SU-DHL-6 (cell line): ENCODE data around the gene ASPHD1.

ENCODE experiments used
- H2AFZ ChIP-seq: fragments of 200-600 bp; sonication (generic); 2 replicates; pipeline ENCODE4 v1.6.1; 2014; ENCODE audit warnings: low read depth, mild to moderate bottlenecking, moderate library complexity, mixed read lengths, antibody characterized with exemption, low read length; ENCODE audit not compliant: severe bottlenecking
- H3F3A ChIP-seq: fragments of 200-600 bp; shearing (Covaris generic); 2 replicates; pipeline ENCODE4 v1.6.0; 2016; ENCODE audit warnings: antibody characterized with exemption, mild to moderate bottlenecking; ENCODE audit not compliant: insufficient read depth
- H3K27ac ChIP-seq: fragments of 200-600 bp; sonication (generic); 2 replicates; pipeline ENCODE4 v1.5.1; 2016; ENCODE audit warnings: low read depth, mild to moderate bottlenecking, low read length, moderate library complexity, mixed read lengths
- H3K27me3 ChIP-seq: fragments of 200-600 bp; sonication (generic), shearing (Covaris generic); 2 replicates; pipeline ENCODE4 v1.6.0; 2014; ENCODE audit warnings: mild to moderate bottlenecking, low read length
- H3K36me3 ChIP-seq: fragments of 200-600 bp; sonication (generic); 2 replicates; pipeline ENCODE4 v1.6.1; 2014; ENCODE audit warnings: mild to moderate bottlenecking, low read length, mixed read lengths
- H3K4me2 ChIP-seq: fragments of 300-600, 200-600 bp; shearing (Covaris generic), sonication (generic); 2 replicates; pipeline ENCODE4 v1.6.0; 2014; ENCODE audit warnings: low read length, low read depth, mild to moderate bottlenecking; ENCODE audit not compliant: poor library complexity, severe bottlenecking
- H3K4me3 ChIP-seq: fragments of 200-600 bp; sonication (generic); 2 replicates; pipeline ENCODE4 v1.5.1; 2014; ENCODE audit warnings: antibody characterized with exemption, low read length, mild to moderate bottlenecking, mixed read lengths; ENCODE audit not compliant: insufficient read depth, poor library complexity, severe bottlenecking
- H3K79me2 ChIP-seq: fragments of 200-600 bp; sonication (generic); 2 replicates; pipeline ENCODE4 v1.6.1; 2014; ENCODE audit warnings: mild to moderate bottlenecking, low read length, moderate library complexity; ENCODE audit not compliant: insufficient read depth
- H3K9ac ChIP-seq: fragments of 200-600 bp; sonication (generic); 2 replicates; pipeline ENCODE4 v1.7.0; 2014; ENCODE audit warnings: mild to moderate bottlenecking, low read length
- H3K9me2 ChIP-seq: fragments of 200-600 bp; sonication (generic); replicated peaks from 2 replicates; pipeline ENCODE4 v1.6.1; 2014; ENCODE audit warnings: low read length; ENCODE audit not compliant: insufficient read depth
- H3K9me3 ChIP-seq: fragments of 200-600 bp; sonication (generic); 2 replicates; pipeline ENCODE4 v1.6.1; 2014; ENCODE audit warnings: low read length, mixed read lengths; ENCODE audit not compliant: insufficient read depth
- H4K20me1 ChIP-seq: fragments of 200-600 bp; sonication (generic); 2 replicates; pipeline ENCODE4 v1.6.1; 2014; ENCODE audit warnings: low read depth, mild to moderate bottlenecking, antibody characterized with exemption, low read length, moderate library complexity, mixed read lengths
- EZH2phosphoT487 ChIP-seq: fragments of 200-600 bp; sonication (generic), shearing (Covaris generic); conservative IDR thresholded peaks from 2 replicates; pipeline ENCODE4 v1.6.1; 2018; ENCODE audit warnings: mild to moderate bottlenecking, antibody characterized with exemption, low read length, moderate library complexity, mixed read lengths
- TF ChIP-seq, protein P1 (sequence below): fragments of 200-600 bp; sonication (generic); IDR thresholded peaks from one replicate; pipeline ENCODE4 v1.5.1; 2017; ENCODE audit warnings: antibody characterized with exemption, mild to moderate bottlenecking, low read length, moderate library complexity; ENCODE audit not compliant: insufficient read depth, poor library complexity, severe bottlenecking

The ASPHD1 gene

DNA sequence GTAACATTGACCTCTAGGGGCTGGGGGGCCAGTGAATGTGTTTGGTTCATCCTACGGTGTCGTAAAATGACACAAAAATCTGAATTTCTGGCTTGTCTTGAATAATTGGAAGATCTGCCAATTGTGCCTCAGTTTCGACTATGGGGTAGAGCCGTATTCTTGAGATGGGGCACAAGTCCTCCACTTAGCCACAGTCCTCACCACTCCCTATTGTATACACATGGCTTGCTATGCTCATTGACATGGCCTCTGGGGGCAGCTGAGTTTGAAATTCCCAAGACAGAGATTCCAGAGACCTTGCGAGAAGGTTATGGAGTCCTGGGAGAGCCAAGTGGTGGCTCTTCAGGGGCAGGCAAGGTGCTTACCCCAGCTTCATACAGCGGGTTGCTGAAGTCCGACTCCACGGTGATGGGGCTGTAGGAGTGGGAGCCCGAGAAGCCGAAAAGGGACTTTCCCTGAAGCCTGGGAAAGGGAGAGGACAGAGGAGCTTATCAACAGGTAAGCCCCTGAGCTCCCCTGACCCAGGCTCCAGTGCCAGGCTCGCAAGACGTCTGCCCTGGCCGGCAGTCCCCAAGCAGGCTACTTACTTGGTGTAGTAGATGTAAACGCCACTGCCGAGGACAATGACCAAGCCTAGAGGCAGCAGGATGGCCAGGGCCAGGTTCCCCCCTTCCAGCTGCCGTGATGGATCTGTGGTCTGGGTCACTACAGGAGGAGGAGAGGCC, 28.3 kb upstream of the ASPHD1 start:
- Histone ChIP-seq H3K4me2 (no peak overlapping the region), H3K27ac (no peak overlapping the region), H3F3A (no peaks in the 10 kb centered on the region), H4K20me1 (no peaks in the 10 kb centered on the region), H3K9me2 (no peaks in the 10 kb centered on the region), H3K9me3 (no peaks in the 10 kb centered on the region), H3K4me3 (no peak overlapping the region), H3K9ac (no peak overlapping the region), H3K79me2 (no peaks in the 10 kb centered on the region), H3K36me3 (no peaks in the 10 kb centered on the region), H2AFZ (no peak overlapping the region), H3K27me3 (no peaks in the 10 kb centered on the region)
- TF ChIP-seq, protein P1, sequence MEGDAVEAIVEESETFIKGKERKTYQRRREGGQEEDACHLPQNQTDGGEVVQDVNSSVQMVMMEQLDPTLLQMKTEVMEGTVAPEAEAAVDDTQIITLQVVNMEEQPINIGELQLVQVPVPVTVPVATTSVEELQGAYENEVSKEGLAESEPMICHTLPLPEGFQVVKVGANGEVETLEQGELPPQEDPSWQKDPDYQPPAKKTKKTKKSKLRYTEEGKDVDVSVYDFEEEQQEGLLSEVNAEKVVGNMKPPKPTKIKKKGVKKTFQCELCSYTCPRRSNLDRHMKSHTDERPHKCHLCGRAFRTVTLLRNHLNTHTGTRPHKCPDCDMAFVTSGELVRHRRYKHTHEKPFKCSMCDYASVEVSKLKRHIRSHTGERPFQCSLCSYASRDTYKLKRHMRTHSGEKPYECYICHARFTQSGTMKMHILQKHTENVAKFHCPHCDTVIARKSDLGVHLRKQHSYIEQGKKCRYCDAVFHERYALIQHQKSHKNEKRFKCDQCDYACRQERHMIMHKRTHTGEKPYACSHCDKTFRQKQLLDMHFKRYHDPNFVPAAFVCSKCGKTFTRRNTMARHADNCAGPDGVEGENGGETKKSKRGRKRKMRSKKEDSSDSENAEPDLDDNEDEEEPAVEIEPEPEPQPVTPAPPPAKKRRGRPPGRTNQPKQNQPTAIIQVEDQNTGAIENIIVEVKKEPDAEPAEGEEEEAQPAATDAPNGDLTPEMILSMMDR = no peak
- no peak for TF ChIP-seq EZH2phosphoT487

DNA sequence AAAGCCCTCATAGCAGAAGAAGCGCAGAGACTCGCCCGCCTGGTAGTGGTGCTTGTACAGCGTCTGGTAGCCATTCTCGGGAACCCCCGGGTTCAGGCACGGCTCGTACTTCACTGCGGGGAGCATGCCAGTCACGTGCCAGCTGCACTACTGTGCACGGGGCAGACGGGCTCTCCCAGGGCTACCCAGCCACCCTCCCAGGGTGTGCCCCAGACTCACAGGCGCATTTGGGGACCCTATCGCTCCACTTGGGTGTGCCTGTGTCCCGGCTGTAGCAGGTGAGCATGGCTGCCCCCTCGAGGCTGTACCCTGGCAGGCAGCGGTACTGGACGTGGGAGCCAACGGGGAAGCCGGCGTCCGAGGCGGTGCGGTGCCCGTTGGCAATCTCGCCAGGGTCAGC, 27.0 kb upstream of the ASPHD1 start:
- no peak overlapping the region for H3K27ac ChIP-seq
- H3K4me3 ChIP-seq = no peak overlapping the region
- H3K36me3 ChIP-seq = no peaks in the 10 kb centered on the region
- H3K79me2 ChIP-seq = no peaks in the 10 kb centered on the region
- H3K9me2 ChIP-seq = no peaks in the 10 kb centered on the region
- no peaks in the 10 kb centered on the region for H4K20me1 ChIP-seq
- H3K4me2 ChIP-seq = no peak overlapping the region
- H3F3A ChIP-seq = no peaks in the 10 kb centered on the region
- no peaks in the 10 kb centered on the region for H3K27me3 ChIP-seq
- H3K9me3 ChIP-seq = no peaks in the 10 kb centered on the region
- H3K9ac ChIP-seq = no peak overlapping the region
- TF ChIP-seq, protein P1 = no peak
- TF ChIP-seq EZH2phosphoT487 = no peak
- no peak overlapping the region for H2AFZ ChIP-seq

DNA sequence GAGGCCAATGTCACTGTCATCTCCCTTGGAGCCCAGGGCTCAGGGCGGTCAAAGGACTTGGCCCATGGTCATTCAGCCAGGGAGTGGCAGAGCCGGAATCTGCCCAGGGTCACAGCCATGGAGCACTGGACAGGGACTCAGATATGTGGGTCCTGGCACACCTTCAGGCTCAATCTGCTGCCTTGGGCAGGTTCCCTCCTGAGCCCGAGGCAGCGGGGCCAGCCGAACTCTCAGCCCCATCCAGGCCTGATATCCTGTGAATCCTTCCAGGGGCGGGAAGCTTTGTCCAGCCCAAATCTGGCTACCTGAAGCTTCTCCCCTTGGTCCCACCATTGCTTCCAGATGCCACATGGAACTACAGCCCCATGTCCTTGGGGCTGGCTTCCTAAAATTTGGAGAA, 25.1 kb upstream of the ASPHD1 start:
- Histone ChIP-seq H3K27ac (no peak overlapping the region), H3K9me2 (no peaks in the 10 kb centered on the region), H3K9ac (no peak overlapping the region), H2AFZ (no peak overlapping the region), H3K9me3 (no peaks in the 10 kb centered on the region), H4K20me1 (no peaks in the 10 kb centered on the region), H3K4me2 (no peak overlapping the region), H3F3A (no peaks in the 10 kb centered on the region), H3K36me3 (no peaks in the 10 kb centered on the region), H3K79me2 (no peaks in the 10 kb centered on the region), H3K27me3 (no peaks in the 10 kb centered on the region), H3K4me3 (no peak overlapping the region)
- TF ChIP-seq, protein P1 = no peak
- no peak for TF ChIP-seq EZH2phosphoT487
